AG04450 (cell line): ENCODE results near the gene SMPD3. TPM values are rescaled to one million over a fixed set of nuclear protein-coding genes. Genes with fewer than 3 reads are reported as not detected.

Source experiments
- CTCF ChIA-PET: fragments of 300-600, 350-600 bp; formaldehyde crosslinking; extraction: SDS; loops from one replicate; lab custom pipeline; 2022; ENCODE audit warnings: antibody characterized with exemption, inconsistent platforms; lab: Charles Lee
- POLR2A ChIA-PET: fragments of 350-600 bp; formaldehyde crosslinking; extraction: SDS; loops from one replicate; lab custom pipeline; 2021; ENCODE audit warnings: antibody characterized with exemption, inconsistent platforms; lab: Yijun Ruan, JAX
- DNase-seq: peaks from one replicate; pipeline ENCODE4 v3.0.0-alpha.2; 2011; ENCODE audit warnings: low read depth, low spot score
- H3K27ac ChIP-seq: one replicate; pipeline ENCODE4 v1.5.1; 2012; ENCODE audit warnings: low read depth, low read length, control low read depth
- H3K27me3 ChIP-seq: one replicate; pipeline ENCODE4 v1.6.0; 2012; ENCODE audit warnings: low read length; ENCODE audit not compliant: control insufficient read depth, insufficient read depth
- H3K4me3 ChIP-seq: 2 replicates; pipeline ENCODE4 v1.5.1; 2011; ENCODE audit warnings: mild to moderate bottlenecking, low read depth, low read length, control low read depth
- H3K9me3 ChIP-seq: 2 replicates; pipeline ENCODE4 v1.5.1; 2012; ENCODE audit warnings: low read length; ENCODE audit not compliant: control insufficient read depth, insufficient read depth
- polyA plus RNA-seq: library from polyadenylated mRNA; depleted of rRNA; stranded (reverse); fragments of >200 nt; gene quantifications from 2 replicates; pipeline ENCODE4 v1.2.3, GENCODE V29; 2011
- TF ChIP-seq, protein P1 (sequence below): IDR thresholded peaks from 2 replicates; pipeline ENCODE4 v1.5.1; 2011; ENCODE audit warnings: low read depth, low read length, control low read depth, inconsistent platforms

SMPD3 gene
- polyA plus RNA-seq, 1 experiment: not detected

DNA sequence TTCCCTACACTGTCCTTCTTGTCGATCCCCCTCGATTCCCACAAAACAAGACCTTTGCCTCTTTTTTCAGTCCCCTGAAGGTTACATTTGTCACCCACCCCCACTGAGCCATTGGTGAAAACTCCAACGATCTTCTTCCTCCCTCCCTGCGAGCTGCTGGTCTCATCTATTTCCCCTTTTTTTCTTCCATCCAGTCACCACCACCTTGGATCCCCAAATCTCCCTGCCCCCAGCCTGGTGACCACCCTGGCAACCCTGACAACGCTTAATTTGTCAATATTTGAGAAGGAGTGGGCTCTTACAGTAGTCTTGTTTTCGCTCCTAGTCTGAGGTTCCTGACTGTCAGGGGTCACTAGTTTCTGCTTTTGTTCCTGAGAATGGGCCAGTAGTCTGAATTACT, 62.9 kb downstream of the SMPD3 start:
- H3K9me3 ChIP-seq: no peaks in the 10 kb centered on the region
- ChIA-PET CTCF (interaction anchor here (2.0 kb wide), 1 partner anchor 11 kb away, joined by 9 read pairs; no protein-coding TSS in a partner anchor), POLR2A (interaction anchor here (0.7 kb wide), 1 partner anchor 15 kb away, joined by 8 read pairs; no protein-coding TSS in a partner anchor)
- H3K27ac ChIP-seq: no peak overlapping the region
- no peak overlapping the region for H3K4me3 ChIP-seq
- H3K27me3 ChIP-seq: peaks cover 32% of the 10 kb centered on the region
- no peak for DNase-seq
- TF ChIP-seq, protein P1, sequence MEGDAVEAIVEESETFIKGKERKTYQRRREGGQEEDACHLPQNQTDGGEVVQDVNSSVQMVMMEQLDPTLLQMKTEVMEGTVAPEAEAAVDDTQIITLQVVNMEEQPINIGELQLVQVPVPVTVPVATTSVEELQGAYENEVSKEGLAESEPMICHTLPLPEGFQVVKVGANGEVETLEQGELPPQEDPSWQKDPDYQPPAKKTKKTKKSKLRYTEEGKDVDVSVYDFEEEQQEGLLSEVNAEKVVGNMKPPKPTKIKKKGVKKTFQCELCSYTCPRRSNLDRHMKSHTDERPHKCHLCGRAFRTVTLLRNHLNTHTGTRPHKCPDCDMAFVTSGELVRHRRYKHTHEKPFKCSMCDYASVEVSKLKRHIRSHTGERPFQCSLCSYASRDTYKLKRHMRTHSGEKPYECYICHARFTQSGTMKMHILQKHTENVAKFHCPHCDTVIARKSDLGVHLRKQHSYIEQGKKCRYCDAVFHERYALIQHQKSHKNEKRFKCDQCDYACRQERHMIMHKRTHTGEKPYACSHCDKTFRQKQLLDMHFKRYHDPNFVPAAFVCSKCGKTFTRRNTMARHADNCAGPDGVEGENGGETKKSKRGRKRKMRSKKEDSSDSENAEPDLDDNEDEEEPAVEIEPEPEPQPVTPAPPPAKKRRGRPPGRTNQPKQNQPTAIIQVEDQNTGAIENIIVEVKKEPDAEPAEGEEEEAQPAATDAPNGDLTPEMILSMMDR: no peak

DNA sequence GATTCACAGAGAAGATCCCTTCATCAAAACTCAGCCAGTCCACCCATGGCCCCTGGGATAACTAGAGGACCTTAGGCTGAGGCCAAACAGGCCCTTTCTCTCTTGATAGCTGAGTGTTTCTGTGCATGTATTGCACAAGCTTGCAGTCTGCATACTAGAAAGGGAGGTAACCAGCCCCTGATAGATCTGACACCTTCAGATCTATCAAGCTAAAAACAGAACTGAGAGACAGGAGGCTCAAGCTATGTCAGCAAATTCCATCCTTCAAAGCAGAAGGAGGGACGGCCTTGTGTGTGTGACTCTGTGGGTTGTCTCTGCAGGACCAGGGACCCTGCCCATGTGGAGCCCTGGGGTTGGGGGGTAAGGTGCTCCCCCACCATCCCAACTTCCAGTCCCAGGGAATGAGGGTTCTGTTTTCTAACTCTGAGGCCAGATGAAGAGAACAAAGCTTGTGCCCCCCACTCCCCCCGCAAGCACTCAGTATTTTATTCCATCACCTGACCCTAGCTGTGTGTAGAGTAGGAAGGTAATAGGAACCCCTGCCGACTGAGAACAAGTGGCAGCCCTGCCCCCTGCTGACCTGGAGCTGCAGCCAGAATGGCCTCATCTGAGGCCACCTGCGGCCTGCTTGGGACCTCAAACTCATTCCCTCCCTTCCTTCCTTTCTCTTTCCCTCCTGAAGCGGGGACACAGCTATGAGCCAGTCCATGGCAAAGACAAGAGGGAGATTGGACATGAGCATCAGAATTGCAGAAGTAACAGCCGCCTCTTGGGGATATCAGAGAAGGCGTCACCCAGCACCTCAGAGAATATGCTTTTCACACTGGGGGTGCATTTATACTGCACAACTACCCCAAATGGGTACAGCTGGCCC, 63.8 kb downstream of the SMPD3 start:
- TF ChIP-seq, protein P1: no peak
- no peak overlapping the region for H3K4me3 ChIP-seq
- no peak overlapping the region for H3K27ac ChIP-seq
- ChIA-PET CTCF (interaction anchor here (2.0 kb wide), 1 partner anchor 12 kb away, joined by 9 read pairs; no protein-coding TSS in a partner anchor), POLR2A (no interaction called here)
- no peak for DNase-seq
- H3K9me3 ChIP-seq: no peaks in the 10 kb centered on the region
- peaks cover 29% of the 10 kb centered on the region for H3K27me3 ChIP-seq

DNA sequence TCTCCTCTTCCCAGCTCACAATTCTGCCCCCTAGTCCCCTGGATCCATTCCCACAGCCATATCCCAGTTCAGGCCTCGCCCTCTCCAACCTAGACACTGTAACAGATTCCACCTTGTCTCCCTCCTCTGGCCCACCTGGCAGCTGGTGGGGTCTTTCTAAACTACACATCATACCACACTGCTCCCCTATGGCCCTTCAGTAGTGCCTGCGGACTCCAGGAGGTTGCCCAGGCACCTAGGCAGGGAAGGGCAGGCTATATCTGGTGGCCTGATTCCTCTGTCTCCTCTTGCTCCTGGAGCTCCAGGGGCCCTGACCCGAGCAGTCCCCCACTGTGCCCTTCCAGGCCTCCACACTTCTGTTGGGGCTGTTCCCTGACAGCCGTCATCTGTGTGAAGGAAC, 64.5 kb downstream of the SMPD3 start:
- POLR2A ChIA-PET: no interaction called here
- TF ChIP-seq, protein P1: no peak
- no peak for DNase-seq

DNA sequence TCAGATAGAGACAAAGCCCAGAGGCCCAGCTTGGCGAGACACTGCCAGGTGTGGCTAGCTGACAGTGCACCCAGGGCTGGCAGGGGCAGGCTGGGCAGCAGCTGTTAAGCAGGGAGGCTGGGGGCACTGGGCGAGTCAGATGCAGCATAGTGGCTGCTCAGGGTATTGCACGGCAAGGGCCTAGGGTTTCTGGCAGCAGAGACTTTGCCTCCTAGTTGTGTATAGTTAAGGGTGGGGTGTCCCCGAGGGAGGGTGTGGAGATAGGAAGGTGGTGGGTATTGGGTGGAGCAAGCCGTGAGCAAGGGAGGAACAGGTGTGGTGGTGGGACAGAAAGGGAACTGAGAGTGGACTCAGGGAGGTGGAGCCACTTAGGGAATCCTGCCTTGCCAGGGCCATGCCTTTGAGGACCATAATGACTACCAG, 66.0 kb downstream of the SMPD3 start:
- TF ChIP-seq, protein P1: peak; percentile 24; the same call in 1 of the 2 replicates
- Histone ChIP-seq H3K4me3 (no peak overlapping the region), H3K9me3 (no peaks in the 10 kb centered on the region), H3K27me3 (peaks cover 29% of the 10 kb centered on the region), H3K27ac (no peak overlapping the region)
- CTCF ChIA-PET: no interaction called here
- no peak for DNase-seq
- POLR2A ChIA-PET: no interaction called here

More for the DNA sequence above, 64.5 kb downstream of the SMPD3 start:
- H3K4me3 ChIP-seq: no peak overlapping the region
- no peaks in the 10 kb centered on the region for H3K9me3 ChIP-seq
- H3K27ac ChIP-seq: no peak overlapping the region
- H3K27me3 ChIP-seq: peaks cover 27% of the 10 kb centered on the region
- CTCF ChIA-PET: interaction anchor here (2.0 kb wide), 1 partner anchor 12 kb away, joined by 9 read pairs; no protein-coding TSS in a partner anchor

DNA sequence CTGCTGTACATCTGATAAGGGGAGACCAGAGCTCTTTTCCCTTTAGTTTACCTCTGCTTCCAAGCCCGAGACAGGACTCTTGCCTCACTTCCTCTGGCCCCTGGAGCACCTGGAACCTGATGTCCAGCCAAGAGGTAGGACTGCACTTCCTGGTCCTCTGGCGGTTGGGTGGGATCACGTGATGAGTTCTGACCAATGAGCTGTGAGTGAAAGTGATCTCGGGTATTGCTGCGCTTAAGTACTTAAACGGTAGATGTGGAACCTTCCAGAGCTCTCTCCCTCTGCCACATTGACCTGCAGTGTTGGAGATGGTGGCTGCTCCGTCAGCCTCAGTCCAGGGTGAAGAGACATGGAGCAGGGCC, 67.0 kb downstream of the SMPD3 start:
- CTCF ChIA-PET: no interaction called here
- TF ChIP-seq, protein P1: no peak
- no peak for DNase-seq
- H3K27ac ChIP-seq: no peak overlapping the region
- H3K9me3 ChIP-seq: no peaks in the 10 kb centered on the region
- no peak overlapping the region for H3K4me3 ChIP-seq
- peaks cover 34% of the 10 kb centered on the region for H3K27me3 ChIP-seq
- POLR2A ChIA-PET: no interaction called here
